Measurements from ENCODE around the gene NPY4R.
"Not testable (repeated sequence)": the region's sequence is repeated elsewhere in the genome, so short reads cannot be mapped to it uniquely, and the experiment has no call there.

GRCh38 chr10:46423550-46423949, 42.2 kb downstream of the NPY4R start:
- TF ChIP-seq POLR2A, CTCF (IDR thresholded peaks at IDR 0.05): not testable (repeated sequence)

Data from lower leg skin (tissue), 3 donors.